IPS-20b (cell line): ENCODE measurements around the gene CRACR2A.

Experiments
- H3K27ac ChIP-seq: one replicate; pipeline ENCODE4 v1.5.1; 2013; ENCODE audit warnings: low read length
- H3K27me3 ChIP-seq: 2 replicates; pipeline ENCODE4 v1.6.1; 2013; ENCODE audit warnings: mild to moderate bottlenecking, low read length, inconsistent platforms; ENCODE audit not compliant: insufficient read depth
- H3K36me3 ChIP-seq: 2 replicates; pipeline ENCODE4 v1.6.1; 2013; ENCODE audit warnings: low read depth, mild to moderate bottlenecking, inconsistent platforms, low read length, moderate library complexity; ENCODE audit not compliant: insufficient read depth
- H3K4me1 ChIP-seq: 2 replicates; pipeline ENCODE4 v1.6.1; 2013; ENCODE audit warnings: mild to moderate bottlenecking, control low read depth, inconsistent platforms, low read length, moderate library complexity; ENCODE audit not compliant: insufficient read depth
- H3K4me3 ChIP-seq: 2 replicates; pipeline ENCODE4 v1.5.1; 2013; ENCODE audit warnings: mild to moderate bottlenecking, low read length, inconsistent platforms
- H3K9ac ChIP-seq: 2 replicates; pipeline ENCODE4 v1.6.1; 2013; ENCODE audit warnings: low read depth, mild to moderate bottlenecking, inconsistent platforms, low read length, moderate library complexity
- H3K9me3 ChIP-seq: 2 replicates; pipeline ENCODE4 v1.6.1; 2013; ENCODE audit warnings: mild to moderate bottlenecking, low read depth, low read length, inconsistent platforms; ENCODE audit not compliant: insufficient read depth

Gene CRACR2A

DNA sequence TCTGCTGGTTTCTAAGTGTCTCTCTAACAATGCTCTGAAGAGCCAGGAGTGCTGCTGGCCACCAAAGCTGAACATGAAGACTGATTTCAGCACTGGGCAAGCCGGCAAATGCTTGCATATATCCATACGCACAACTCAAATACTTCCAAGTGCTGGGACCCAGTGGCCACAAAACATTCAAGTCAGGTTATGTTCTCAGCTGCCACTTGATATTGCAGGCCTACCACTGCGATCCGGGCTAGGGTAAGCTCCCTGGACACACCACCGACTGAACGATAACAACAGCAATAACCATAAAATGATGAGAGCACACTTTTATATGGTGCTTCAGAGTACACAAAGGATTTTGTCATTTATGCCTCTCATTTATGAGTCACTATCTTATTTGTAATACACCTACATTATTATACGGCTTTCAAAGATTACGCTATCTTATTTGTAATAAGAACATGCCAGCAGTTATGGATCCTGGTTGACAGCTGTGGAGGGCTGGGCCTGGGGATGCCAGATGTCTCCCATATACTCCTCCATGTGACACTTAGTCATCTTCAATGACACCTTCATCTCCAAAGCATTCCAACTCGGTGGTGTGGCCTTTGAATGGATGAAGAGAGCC lies 35.5 kb downstream of the CRACR2A start:
- Histone ChIP-seq H3K4me3 (no peak overlapping the region), H3K9me3 (peaks cover 9% of the 10 kb centered on the region; the same call in 1 of the 2 replicates), H3K36me3 (no peaks in the 10 kb centered on the region), H3K27me3 (no peaks in the 10 kb centered on the region), H3K27ac (no peak overlapping the region), H3K9ac (no peak overlapping the region), H3K4me1 (peaks cover 12% of the 10 kb centered on the region; the same call in 1 of the 2 replicates)

DNA sequence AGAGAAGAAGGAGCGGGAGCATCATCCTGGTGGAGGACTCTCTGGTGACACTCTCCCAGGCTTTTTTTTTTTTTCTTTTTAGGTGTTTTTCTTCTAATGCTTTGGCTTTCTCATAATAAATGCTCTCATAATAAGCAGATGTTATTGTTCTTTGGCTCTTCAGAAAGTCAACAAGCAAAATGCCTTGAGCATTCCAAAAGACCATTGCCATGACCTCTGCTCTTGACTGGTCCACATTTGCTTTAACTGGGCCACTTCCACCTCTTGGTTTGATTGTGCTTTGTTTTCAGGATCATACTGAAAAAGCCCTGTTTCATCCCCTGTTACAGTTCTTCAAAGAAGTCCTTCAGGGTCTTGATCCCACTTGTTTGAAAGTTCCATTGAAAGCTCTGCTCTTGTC lies 36.9 kb downstream of the CRACR2A start:
- Histone ChIP-seq H3K36me3 (no peaks in the 10 kb centered on the region), H3K4me3 (no peak overlapping the region), H3K27me3 (no peaks in the 10 kb centered on the region), H3K27ac (no peak overlapping the region), H3K9ac (no peak overlapping the region), H3K9me3 (no peaks in the 10 kb centered on the region), H3K4me1 (peaks cover 12% of the 10 kb centered on the region; the same call in 1 of the 2 replicates)

DNA sequence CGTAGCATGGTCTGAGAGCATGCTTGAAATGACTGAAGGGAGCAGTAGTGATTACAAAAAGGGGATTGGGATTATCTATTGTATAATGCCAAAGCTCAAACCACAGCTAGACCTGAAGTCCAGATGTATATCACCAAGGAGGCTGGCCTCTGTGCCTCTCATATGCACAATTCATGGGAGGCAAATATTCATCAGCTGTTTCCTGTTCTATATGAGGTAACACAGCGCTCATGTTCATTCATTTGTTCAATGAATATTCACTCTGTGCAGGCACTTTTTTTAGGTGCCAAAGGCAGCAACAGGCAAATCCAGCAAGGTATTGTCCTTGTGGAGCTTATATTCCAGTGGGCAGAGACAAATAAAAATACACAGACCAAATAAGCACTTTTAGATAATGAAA lies 39.0 kb downstream of the CRACR2A start:
- Histone ChIP-seq H3K4me3 (no peak overlapping the region), H3K9ac (no peak overlapping the region)

DNA sequence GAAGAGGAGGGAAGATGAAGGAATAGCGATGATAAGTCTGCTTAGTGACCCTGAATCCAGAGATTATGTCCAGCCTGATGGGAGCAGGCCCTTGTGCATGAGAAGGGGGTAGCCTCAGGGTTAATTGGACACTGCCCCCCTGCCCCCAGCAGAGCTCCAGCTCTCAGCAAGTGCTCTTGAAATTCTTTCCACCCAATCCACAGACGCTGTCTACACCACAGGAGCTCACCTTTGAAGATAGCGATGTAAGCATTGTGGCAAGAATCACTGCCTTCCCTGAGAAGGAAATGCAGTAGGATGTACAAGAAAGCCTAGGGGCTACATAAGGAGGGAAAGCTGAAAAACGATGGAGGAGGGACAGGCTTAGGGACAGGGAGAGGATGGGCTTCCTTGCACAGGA lies 39.4 kb downstream of the CRACR2A start:
- Histone ChIP-seq H3K36me3 (no peaks in the 10 kb centered on the region), H3K9me3 (no peaks in the 10 kb centered on the region)

More for the DNA sequence above, 39.0 kb downstream of the CRACR2A start:
- Histone ChIP-seq H3K27ac (no peak overlapping the region), H3K9me3 (no peaks in the 10 kb centered on the region), H3K4me1 (peaks cover 12% of the 10 kb centered on the region; the same call in 1 of the 2 replicates), H3K27me3 (no peaks in the 10 kb centered on the region), H3K36me3 (no peaks in the 10 kb centered on the region)

DNA sequence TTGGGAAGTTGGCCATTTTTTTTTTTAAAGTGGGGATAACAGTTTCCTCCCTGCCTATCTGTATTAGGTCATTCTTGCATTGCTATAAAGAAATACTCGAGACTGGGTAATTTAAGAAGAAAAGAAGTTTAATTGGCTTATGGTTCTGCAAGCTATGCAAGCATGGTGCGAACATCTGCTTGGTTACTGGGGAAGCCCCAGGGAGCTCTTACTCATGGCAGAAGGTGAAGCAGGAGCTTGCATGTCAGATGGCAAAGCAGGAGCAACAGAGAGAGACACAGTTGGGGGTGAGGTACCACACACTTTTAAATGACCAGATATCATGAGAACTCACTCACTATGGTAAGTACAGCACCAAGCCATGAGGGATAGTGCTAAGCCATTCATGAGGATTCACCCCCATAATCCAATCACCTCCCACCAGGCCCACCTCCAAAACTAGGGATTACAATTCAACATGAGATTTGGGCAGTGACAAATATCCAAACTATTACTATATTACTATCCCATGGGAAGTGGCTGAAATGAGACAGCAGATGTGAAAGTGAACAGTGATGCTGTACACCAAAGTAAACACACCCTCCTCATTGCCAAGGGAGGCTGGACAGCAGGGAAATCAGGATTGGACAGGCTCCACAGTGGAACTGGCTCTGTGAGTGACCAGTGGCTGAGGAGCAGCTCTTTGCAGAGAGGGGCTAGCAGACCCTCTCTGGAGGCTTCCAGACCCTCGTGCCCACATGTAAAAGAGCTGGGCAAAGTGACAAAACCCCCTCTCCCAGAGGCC lies 40.5 kb downstream of the CRACR2A start:
- Histone ChIP-seq H3K4me1 (peaks cover 12% of the 10 kb centered on the region; the same call in 1 of the 2 replicates), H3K36me3 (no peaks in the 10 kb centered on the region)

More for the DNA sequence above, 39.4 kb downstream of the CRACR2A start:
- Histone ChIP-seq H3K9ac (no peak overlapping the region), H3K27ac (no peak overlapping the region), H3K27me3 (no peaks in the 10 kb centered on the region), H3K4me1 (peaks cover 12% of the 10 kb centered on the region; the same call in 1 of the 2 replicates), H3K4me3 (no peak overlapping the region)

DNA sequence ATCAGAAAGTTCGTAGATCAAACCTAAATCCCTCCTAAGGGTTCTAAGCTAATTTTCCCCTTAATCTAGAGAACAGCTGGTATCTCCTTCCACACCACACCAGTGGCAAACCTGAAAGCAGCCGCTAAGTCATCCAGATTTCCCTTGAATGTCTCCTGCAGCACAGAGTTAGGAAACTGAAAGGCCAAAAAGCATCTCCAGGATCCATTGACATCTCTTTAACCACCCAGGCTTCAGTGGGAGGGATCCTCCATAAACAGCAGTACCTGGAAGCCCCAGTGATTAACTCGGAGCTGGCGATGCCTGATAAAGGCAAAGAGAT lies 47.6 kb downstream of the CRACR2A start:
- H3K9me3 ChIP-seq, result no peaks in the 10 kb centered on the region
- H3K4me3 ChIP-seq, result no peak overlapping the region
- H3K9ac ChIP-seq, result no peak overlapping the region
- no peaks in the 10 kb centered on the region for H3K27me3 ChIP-seq
- no peaks in the 10 kb centered on the region for H3K36me3 ChIP-seq
- H3K27ac ChIP-seq, result no peak overlapping the region
- H3K4me1 ChIP-seq, result no peaks in the 10 kb centered on the region

More for the DNA sequence above, 40.5 kb downstream of the CRACR2A start:
- Histone ChIP-seq H3K9ac (no peak overlapping the region), H3K9me3 (no peaks in the 10 kb centered on the region), H3K27me3 (no peaks in the 10 kb centered on the region), H3K27ac (no peak overlapping the region), H3K4me3 (no peak overlapping the region)

DNA sequence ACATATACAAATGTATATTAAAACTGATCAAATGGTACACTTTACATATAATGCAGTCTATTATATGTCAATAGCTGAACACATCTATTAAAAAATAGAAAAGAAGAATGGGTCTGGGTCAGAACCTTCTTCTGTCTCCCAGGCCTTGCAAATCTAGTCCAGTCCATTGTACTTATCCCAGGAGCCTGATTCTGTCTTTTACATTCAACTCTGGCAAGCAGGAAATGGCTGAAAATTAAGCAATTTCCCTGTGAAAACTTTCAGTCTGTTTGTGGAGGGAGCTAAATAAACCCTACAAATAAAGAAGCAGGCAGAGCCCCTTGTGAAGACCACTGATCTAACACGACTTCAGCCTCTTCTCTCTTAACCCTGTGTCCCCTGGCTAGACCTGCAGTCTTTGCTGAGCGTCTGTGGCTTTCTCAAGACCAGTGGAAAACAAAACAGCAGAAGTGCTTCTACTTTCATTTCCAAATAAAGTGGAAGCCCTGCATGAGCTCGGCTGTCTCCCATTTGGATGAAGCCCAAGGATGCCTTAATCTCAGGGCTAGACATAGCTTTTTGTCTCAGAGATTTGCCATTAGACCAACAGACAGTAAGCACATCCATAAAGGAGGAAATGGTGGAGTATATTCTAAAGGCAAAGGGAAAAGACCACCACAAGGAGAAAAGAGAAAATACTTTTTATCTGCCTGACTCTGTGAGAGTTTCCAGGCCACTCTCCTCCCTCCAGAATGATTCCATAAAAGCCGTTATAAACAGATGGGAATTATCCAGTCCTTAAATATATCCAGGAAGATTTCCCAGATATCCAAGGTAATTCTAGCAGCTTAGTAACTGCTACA lies 48.2 kb downstream of the CRACR2A start:
- Histone ChIP-seq H3K4me1 (no peaks in the 10 kb centered on the region), H3K9me3 (no peaks in the 10 kb centered on the region), H3K27ac (no peak overlapping the region), H3K36me3 (no peaks in the 10 kb centered on the region), H3K27me3 (no peaks in the 10 kb centered on the region), H3K9ac (no peak overlapping the region), H3K4me3 (no peak overlapping the region)

DNA sequence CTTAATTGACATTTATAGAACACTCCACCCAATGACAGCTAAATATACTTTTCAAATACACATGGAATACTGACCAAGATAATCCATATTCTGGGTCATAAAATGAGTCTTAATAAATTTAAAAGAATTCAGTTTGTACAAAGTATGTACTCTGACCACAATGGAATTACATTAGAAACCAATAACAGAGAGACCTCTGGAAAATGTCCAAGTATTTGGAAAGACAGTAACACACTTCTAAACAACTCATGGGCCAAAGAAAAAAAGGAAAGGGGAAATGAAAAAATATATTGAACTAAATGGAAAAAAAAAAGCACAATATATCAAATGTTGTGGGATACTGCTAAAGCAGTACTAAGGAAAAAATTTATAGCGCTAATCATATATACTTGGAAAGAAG lies 52.0 kb downstream of the CRACR2A start:
- Histone ChIP-seq H3K9me3 (no peaks in the 10 kb centered on the region), H3K27me3 (no peaks in the 10 kb centered on the region), H3K36me3 (no peaks in the 10 kb centered on the region), H3K4me1 (peaks cover 2% of the 10 kb centered on the region; the same call in 1 of the 2 replicates), H3K27ac (no peak overlapping the region), H3K9ac (no peak overlapping the region), H3K4me3 (no peak overlapping the region)

DNA sequence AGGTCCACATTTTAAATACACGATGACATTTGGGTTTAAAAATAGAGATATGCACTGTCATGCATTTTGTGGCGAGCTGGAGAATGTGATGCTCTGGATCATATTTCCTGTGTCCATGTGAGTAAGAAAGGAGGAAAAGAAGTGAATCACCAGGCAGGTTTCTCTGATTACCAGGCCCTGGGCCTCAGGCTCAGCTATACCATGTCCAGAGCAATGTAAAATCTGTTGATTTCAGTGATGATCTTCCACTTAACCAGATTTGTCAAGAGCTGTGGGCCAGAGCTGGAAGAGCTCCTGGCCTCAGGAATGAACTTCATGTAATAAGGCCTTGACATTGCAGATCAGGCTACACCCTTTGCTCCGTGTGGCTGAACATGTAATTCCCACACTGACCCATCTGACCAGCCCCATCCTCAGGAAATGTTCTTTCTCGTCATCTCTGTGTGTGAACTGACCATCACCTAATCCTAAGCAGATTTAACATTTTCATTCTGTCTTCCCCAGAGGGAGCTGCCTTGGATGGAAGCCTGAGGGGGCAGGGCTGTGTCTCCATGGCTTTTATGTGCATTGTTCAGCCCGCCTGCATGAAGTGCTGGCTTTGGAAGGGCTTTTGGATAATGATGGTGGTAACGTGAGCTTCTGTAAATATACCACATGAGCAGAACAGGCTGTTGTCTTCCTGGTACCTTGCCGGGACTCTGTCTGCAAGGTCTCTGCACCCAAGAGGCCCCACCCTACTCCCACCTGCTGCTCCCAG lies 54.5 kb downstream of the CRACR2A start:
- no peak overlapping the region for H3K9ac ChIP-seq
- no peaks in the 10 kb centered on the region for H3K27me3 ChIP-seq
- H3K4me1 ChIP-seq, result peaks cover 2% of the 10 kb centered on the region; the same call in 1 of the 2 replicates
- no peaks in the 10 kb centered on the region for H3K36me3 ChIP-seq
- H3K4me3 ChIP-seq, result no peak overlapping the region
- no peak overlapping the region for H3K27ac ChIP-seq
- no peaks in the 10 kb centered on the region for H3K9me3 ChIP-seq

DNA sequence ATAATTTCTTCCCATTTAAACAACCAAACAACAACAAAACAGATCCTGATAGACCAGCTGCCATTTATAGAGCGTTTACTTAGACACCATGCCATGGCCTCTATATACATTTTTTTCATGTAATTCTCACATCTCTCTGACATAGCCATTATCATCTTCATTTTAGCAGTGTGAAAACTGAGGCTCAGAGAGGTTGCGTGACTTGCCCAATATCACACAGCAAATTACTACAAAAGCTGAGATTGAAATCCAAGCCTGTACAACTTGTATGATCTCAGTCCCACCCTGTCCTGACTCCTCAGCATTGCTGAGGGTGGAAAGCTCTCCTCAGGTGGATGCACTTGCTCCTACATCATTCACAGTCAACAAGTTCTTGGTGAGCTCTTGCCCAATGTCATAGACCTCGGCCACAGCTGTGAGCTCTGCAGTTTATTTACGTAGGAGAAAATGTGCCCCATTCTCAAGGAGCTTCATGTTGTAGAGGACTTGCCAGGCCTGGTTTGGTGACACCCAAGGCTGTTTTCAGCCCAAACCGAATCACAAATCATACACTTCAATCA lies 55.5 kb downstream of the CRACR2A start:
- H3K9ac ChIP-seq, result no peak overlapping the region
- no peak overlapping the region for H3K4me3 ChIP-seq
- H3K9me3 ChIP-seq, result no peaks in the 10 kb centered on the region
- H3K27ac ChIP-seq, result no peak overlapping the region
- no peaks in the 10 kb centered on the region for H3K27me3 ChIP-seq
- H3K4me1 ChIP-seq, result peaks cover 2% of the 10 kb centered on the region; the same call in 1 of the 2 replicates
- H3K36me3 ChIP-seq, result no peaks in the 10 kb centered on the region

DNA sequence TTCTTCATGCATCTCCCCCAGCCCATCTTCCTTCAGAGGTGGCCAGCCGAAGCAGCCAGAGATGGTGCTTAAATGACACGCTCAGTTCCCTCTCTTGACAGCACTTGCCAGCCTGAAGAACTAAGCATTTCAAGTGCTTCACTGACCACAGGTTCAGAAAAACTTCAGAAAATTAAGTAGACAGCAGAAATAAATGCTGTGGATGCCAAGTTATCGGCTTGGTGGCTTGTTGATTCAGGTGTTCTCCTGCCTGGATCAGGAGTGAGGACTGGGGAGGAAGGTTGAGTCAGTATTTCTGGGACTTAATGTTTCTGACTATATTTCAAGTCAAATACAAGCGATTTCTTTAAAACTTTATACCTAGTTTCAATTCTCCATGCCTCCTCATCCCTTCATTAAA lies 58.2 kb downstream of the CRACR2A start:
- no peaks in the 10 kb centered on the region for H3K36me3 ChIP-seq

More for the DNA sequence above, 58.2 kb downstream of the CRACR2A start:
- no peak overlapping the region for H3K4me3 ChIP-seq
- H3K9me3 ChIP-seq, result no peaks in the 10 kb centered on the region
- peaks cover 2% of the 10 kb centered on the region; the same call in 1 of the 2 replicates for H3K4me1 ChIP-seq
- H3K9ac ChIP-seq, result no peak overlapping the region
- H3K27me3 ChIP-seq, result no peaks in the 10 kb centered on the region
- H3K27ac ChIP-seq, result no peak overlapping the region
